Measurements from ENCODE around the gene JMJD7. TPM values are rescaled to one million over a fixed set of nuclear protein-coding genes. Genes with fewer than 3 reads are reported as not detected.

Gene JMJD7
- total RNA-seq, 2 donors from 2014 or later: 13.5 to 17.7 TPM

DNA sequence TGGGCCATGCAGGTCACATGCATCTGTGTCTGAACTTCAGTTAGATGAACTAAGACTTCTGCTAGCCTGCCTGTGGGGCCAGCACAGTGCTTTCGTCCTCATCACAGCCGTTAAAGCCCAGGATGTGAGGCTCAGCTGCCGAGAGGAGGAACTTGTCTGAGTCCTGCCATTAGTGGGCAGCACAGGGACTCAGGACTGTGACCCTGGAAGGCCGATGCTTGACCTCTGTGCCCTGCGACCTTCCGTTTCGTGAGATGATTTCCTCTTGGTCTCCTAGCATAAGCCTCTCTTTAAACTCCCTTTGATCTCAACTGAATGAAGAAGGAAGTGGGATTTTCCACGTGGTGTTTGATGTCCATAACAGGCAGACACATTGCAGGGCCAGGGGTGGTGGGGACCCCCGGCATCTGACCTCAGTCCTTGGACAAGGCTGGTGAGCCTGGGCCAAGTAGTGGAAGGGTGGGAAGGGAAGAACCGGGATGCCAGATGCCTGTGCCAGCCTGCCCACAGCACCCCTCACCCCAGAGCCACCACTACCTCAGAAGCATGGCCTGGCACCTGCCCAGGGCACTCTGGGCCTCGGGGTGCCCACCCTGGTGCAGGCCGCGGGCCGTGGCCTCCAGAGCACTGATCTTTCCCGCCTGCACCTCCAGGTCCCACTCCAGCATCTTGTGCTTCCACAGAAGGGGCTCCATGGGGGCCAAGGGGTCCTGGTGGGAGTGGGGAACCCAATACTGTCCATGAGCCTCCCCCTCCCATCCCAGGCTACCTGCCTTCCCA, 32.3 kb downstream of the JMJD7 start:
- Mint-ChIP-seq H3K27ac (peak overlapping the region in 1 of 2 donors; percentile 50), H3K36me3 (no peaks in the 10 kb centered on the region), H3K9me3 (no peaks in the 10 kb centered on the region)
- no peak for ATAC-seq
- no peak for DNase-seq (ENCODE audit: low spot score in 2 of 2)

- no peak for ATAC-seq
- Mint-ChIP-seq H3K27ac (no peak overlapping the region), H3K9me3 (no peaks in the 10 kb centered on the region)
These were observed 34.0 kb downstream of the JMJD7 start for GRCh38 chr15:41861736-41862356.

GRCh38 chr15:41862515-41863116, 34.7 kb downstream of the JMJD7 start:
- DNase-seq (ENCODE audit: low spot score in 2 of 2): no peak
- no peaks in the 10 kb centered on the region for H3K9me3 Mint-ChIP-seq
- H3K36me3 Mint-ChIP-seq: no peaks in the 10 kb centered on the region
- H3K27ac Mint-ChIP-seq: no peak overlapping the region
- ATAC-seq: no peak

More at GRCh38 chr15:41861736-41862356, 34.0 kb downstream of the JMJD7 start:
- DNase-seq (ENCODE audit: low spot score in 2 of 2): no peak
- H3K36me3 Mint-ChIP-seq: no peaks in the 10 kb centered on the region

GRCh38 chr15:41865490-41866055, 37.7 kb downstream of the JMJD7 start:
- no peak for DNase-seq (ENCODE audit: low spot score in 2 of 2)

GRCh38 chr15:41866263-41866703, 38.4 kb downstream of the JMJD7 start:
- Mint-ChIP-seq H3K36me3 (no peaks in the 10 kb centered on the region), H3K9me3 (no peaks in the 10 kb centered on the region), H3K27ac (no peak overlapping the region)
- ATAC-seq: no peak
- no peak for DNase-seq (ENCODE audit: low spot score in 2 of 2)

More at GRCh38 chr15:41865490-41866055, 37.7 kb downstream of the JMJD7 start:
- Mint-ChIP-seq H3K27ac (no peak overlapping the region), H3K9me3 (no peaks in the 10 kb centered on the region), H3K36me3 (no peaks in the 10 kb centered on the region)
- ATAC-seq: no peak

DNA sequence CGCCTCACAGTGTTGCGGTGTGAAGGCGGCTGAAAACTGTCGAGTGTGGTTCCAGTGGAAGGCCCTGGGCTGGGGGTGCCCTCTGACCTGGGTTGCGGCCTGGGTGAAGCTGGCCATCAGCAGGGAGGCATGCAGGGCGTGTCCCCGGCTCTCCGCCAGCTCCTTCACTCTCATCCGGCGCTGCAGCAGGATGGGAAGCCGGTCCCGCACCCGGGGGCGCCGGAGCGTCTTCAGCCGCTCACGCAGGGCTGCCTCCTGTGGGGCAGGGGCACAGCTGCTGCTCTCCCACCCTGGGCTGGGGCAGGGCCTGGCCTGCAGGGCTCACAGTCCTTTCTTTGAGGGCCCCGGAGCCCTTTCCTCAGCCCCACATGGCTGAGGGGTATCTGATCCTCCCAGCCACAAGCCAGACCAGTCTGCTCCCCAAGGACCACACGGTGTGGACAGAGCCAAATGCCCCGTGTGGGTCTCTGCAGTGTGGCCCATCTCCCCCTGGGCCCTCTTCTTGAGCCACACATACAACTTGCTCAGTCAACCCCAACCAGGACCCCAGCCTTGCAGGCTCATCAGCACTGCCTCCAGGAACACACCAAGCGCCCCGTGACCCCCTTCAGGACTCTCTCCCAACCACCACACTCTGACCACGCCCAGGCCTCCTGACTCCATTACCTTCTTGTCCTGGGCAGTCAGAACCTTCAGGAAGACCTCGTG, 39.1 kb downstream of the JMJD7 start:
- DNase-seq (ENCODE audit: low spot score in 2 of 2) (no peak), ATAC-seq (no peak)
- no peaks in the 10 kb centered on the region for H3K9me3 Mint-ChIP-seq
- H3K27ac Mint-ChIP-seq: peak overlapping the region in 1 of 2 donors; percentile 57
- H3K36me3 Mint-ChIP-seq: no peaks in the 10 kb centered on the region

DNA sequence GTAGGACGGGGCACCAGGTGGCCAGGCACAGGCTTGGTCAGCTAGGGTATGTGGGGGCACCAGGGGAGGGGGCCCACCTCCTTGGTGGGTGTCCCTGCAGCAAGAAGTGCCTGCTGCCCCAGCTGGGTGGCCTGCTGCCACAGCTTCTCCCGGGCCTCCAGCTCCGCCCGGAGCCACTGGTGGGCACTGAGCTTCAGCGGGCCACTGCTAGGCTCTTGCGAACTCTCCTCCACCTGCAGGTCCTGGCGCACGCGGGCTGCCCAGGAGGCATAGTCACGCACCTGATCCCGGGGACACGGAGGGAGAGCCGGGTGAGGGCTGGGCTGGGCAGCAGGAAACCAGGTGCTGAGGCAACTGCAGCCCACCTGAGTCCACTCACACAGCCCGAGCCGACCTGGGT, 40.4 kb downstream of the JMJD7 start:
- no peaks in the 10 kb centered on the region for H3K9me3 Mint-ChIP-seq
- no peaks in the 10 kb centered on the region for H3K36me3 Mint-ChIP-seq
- DNase-seq (ENCODE audit: low spot score in 2 of 2): no peak
- no peak overlapping the region for H3K27ac Mint-ChIP-seq
- no peak for ATAC-seq

- ATAC-seq: no peak
- Mint-ChIP-seq H3K27ac (peak overlapping the region; percentile 29 to 80), H3K36me3 (no peaks in the 10 kb centered on the region), H3K9me3 (no peaks in the 10 kb centered on the region)
- no peak for DNase-seq (ENCODE audit: low spot score in 2 of 2)
These were observed 42.1 kb downstream of the JMJD7 start for GRCh38 chr15:41869770-41870688.

DNA sequence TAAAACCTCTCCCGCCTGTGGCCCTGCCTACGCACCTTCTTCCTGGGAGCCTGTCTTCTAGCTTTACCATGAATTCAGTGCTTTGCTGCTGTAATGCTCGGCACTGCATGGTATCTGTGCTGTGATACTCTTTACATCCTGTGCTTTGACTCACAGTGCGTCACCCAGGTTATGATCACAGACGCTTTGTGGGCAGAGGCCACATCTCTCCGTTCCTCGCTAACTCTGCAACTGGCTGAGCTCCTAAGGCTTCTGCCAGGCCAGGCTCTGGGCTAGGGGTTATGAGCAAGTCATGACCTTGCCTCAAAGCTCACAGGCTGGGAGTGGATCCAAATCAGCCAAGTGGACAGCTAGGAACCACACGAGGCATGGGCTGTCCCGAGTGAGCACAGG, 42.8 kb downstream of the JMJD7 start:
- Mint-ChIP-seq H3K9me3 (no peaks in the 10 kb centered on the region), H3K27ac (peak overlapping the region; percentile 79 to 80), H3K36me3 (no peaks in the 10 kb centered on the region)
- ATAC-seq: peak; percentile 96 to 98
- peak; percentile 62 to 71 for DNase-seq (ENCODE audit: low spot score in 2 of 2)

DNA sequence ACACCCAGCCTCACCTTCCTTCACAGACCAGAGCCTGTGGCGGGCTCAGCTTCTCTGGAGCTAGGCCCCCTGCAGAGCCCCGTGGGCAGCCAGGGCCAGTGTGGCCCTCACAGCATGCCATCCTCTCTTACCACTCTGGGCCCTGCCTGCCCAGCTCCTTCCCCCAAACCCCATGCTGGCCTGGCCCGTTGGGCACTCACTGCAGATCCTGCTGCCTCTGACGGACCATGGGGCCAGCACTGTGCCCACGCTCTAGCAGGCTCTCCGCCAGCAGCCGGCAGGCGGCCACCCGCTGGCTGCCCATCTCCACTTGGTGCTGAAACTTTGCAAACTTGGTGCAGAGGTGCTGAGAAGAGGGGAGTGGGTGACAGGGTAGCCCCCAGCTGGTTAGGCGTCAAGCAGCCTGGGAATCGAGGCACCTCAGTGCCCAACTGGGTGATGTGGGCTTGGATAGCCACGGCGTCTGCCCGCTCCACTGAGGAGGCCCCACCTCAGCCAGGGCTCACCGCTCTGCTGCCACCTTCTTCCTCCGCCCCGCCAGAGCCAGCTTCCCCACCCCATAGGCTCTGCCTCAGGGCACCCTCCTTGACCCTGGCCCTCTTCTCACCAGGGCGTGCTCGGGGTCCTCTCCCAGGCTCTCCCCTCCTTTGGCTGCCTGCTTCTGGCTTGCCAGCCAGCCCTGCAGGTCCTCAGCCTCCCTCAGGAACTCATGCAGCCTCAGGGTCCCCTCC, 43.4 kb downstream of the JMJD7 start:
- H3K27ac Mint-ChIP-seq: peak overlapping the region; percentile 79 to 80

DNA sequence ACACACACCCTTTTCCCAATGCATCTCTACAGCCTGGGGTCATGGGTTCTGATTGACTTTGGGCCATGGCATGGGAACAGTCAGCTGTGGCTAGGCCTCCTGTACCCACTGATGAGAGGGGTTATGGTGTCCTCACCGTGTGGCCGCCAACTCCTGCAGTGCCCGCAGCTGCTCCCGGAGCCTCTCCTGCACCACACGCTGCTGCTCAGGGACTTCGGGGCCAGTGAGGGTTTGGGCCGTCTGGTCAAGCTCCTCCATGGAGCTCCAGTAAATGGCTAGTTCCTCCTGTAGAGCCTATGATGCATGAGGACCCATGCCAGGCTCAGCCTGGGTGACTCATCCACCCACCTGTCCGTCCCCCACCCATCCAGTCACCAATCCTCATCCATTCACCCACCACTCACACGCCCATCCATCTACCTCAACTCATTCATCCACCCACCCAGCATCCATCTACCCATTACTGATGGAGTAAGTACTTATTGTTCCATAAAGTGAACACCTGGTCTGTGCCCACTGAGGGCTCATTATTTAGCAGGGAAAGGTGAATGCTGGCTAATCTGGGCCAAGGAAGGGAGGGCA, 44.4 kb downstream of the JMJD7 start:
- no peaks in the 10 kb centered on the region for H3K36me3 Mint-ChIP-seq
- H3K9me3 Mint-ChIP-seq: no peaks in the 10 kb centered on the region
- ATAC-seq (no peak), DNase-seq (ENCODE audit: low spot score in 2 of 2) (no peak)
- H3K27ac Mint-ChIP-seq: peak overlapping the region in 1 of 2 donors; percentile 0

More for the DNA sequence above, 43.4 kb downstream of the JMJD7 start:
- DNase-seq (ENCODE audit: low spot score in 2 of 2) (no peak), ATAC-seq (no peak)
- Mint-ChIP-seq H3K9me3 (no peaks in the 10 kb centered on the region), H3K36me3 (no peaks in the 10 kb centered on the region)

DNA sequence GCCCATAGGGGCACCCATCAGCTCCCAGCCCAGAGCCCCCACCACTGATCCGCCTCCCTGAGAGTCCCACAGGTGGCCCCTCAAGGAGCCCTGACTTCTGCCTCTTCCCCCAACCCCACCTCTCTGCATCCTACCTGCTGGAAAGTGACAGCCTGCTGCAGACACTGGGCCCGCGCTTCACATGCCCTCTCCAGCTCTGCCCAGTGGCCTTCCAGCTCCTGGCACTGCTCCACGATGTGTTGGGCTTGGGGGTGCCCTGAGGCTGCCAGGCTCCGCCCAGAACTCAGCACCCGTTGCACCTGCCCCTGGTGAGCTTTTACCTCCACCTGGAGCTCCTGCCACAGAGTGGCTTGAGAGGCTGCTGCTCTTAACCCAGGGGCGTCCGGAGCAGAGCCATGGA, 45.8 kb downstream of the JMJD7 start:
- no peak for DNase-seq (ENCODE audit: low spot score in 2 of 2)
- H3K9me3 Mint-ChIP-seq: no peaks in the 10 kb centered on the region
- H3K36me3 Mint-ChIP-seq: no peaks in the 10 kb centered on the region
- H3K27ac Mint-ChIP-seq: no peak overlapping the region
- ATAC-seq: no peak

DNA sequence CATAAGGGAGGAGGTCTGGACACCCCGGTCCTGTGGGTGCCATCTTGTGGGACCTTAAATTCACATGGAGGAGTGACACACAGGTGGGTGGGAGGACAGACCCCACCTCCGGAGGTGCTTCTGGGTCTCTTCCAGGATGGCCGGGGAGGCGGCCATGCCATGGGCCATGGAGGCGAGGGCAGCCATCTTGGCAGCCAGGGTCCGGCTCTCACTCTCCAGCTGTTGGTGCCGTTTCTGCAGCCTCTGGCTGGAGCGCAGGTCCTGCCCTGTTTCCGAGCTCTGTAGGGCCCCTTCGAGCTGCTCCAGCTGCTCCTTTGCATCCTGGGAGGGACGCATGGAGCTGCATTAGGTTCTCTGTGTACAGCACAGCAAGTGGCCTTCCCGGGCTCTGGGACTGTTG, 46.8 kb downstream of the JMJD7 start:
- ATAC-seq (no peak), DNase-seq (ENCODE audit: low spot score in 2 of 2) (no peak)
- Mint-ChIP-seq H3K36me3 (no peaks in the 10 kb centered on the region), H3K9me3 (no peaks in the 10 kb centered on the region), H3K27ac (no peak overlapping the region)

- ATAC-seq (no peak), DNase-seq (ENCODE audit: low spot score in 2 of 2) (no peak)
- H3K27ac Mint-ChIP-seq: no peak overlapping the region
- no peaks in the 10 kb centered on the region for H3K9me3 Mint-ChIP-seq
- peaks cover 0 to under 1% of the 10 kb centered on the region in 2 donors for H3K36me3 Mint-ChIP-seq
These were observed 48.1 kb downstream of the JMJD7 start for GRCh38 chr15:41876007-41876406.

- no peak for ATAC-seq
- peaks cover 0 to 4% of the 10 kb centered on the region in 2 donors for H3K36me3 Mint-ChIP-seq
- DNase-seq (ENCODE audit: low spot score in 2 of 2): no peak
- H3K27ac Mint-ChIP-seq: no peak overlapping the region
- no peaks in the 10 kb centered on the region for H3K9me3 Mint-ChIP-seq
These were observed 48.8 kb downstream of the JMJD7 start for GRCh38 chr15:41876689-41877088.

Data from activated naive CD4-positive, alpha-beta T cell treated with anti-CD3 and anti-CD28 coated beads, Interleukin-2, amount 50 U/mL, for 72 hours (primary cell).